ENCODE results near the gene SSBP3. TPM values are rescaled to one million over a fixed set of nuclear protein-coding genes. Genes with fewer than 3 reads are reported as not detected.

The SSBP3 gene
- total and polyA plus RNA-seq, 9 donors: 41.2 to 247 (median 156) TPM

- Histone ChIP-seq H3K27me3 (no peaks in the 10 kb centered on the region), H3K4me1 (ENCODE audit: insufficient read depth) (peaks cover 23% of the 10 kb centered on the region), H3K27ac (peak overlapping the region in 1 of 2 donors; percentile 68), H3K9me3 (no peaks in the 10 kb centered on the region), H3K4me3 (peak overlapping the region; percentile 98), H3K36me3 (no peaks in the 10 kb centered on the region)
- intact Hi-C loops (cut with DNase I): loop anchor here (5.0 to 10.0 kb wide), 8 partner anchors 51 to 338 kb away; no protein-coding TSS in a partner anchor
- DNase-seq: no peak
- no peak for TF ChIP-seq EP300 (IDR thresholded peaks at IDR 0.05)
- no peak for TF ChIP-seq POLR2A (IDR thresholded peaks at IDR 0.05)
- TF ChIP-seq, protein P1, sequence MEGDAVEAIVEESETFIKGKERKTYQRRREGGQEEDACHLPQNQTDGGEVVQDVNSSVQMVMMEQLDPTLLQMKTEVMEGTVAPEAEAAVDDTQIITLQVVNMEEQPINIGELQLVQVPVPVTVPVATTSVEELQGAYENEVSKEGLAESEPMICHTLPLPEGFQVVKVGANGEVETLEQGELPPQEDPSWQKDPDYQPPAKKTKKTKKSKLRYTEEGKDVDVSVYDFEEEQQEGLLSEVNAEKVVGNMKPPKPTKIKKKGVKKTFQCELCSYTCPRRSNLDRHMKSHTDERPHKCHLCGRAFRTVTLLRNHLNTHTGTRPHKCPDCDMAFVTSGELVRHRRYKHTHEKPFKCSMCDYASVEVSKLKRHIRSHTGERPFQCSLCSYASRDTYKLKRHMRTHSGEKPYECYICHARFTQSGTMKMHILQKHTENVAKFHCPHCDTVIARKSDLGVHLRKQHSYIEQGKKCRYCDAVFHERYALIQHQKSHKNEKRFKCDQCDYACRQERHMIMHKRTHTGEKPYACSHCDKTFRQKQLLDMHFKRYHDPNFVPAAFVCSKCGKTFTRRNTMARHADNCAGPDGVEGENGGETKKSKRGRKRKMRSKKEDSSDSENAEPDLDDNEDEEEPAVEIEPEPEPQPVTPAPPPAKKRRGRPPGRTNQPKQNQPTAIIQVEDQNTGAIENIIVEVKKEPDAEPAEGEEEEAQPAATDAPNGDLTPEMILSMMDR (IDR thresholded peaks at IDR 0.05): no peak
- 15 to 30% (median 28%) methylated on average over 7 of the region's 7 CpGs for WGBS, 3 donors
These were observed 3.3 kb downstream of the SSBP3 start for GRCh38 chr1:54402896-54403295.

DNA sequence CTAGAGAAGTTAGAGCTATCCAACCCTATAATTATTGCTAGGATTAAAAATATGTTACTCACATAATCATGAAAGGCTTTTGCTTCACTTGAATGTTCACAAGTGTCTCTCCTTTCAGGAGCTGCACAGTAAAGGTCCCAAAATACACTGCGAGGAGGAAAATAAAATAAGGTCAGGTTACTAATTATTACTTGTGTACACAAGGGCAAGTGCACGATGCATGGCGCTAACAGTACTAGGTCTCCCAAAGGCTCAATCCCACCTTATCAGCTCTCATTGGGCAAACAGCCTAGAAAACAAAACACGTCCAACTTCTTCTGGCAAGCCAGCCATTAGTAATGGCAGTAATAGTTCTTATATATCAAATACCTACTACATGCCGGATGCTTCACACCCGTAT lies 4.4 kb downstream of the SSBP3 start:
- no peak for DNase-seq
- no peaks in the 10 kb centered on the region for H3K27me3 ChIP-seq
- intact Hi-C loops (cut with DNase I): loop anchor here (5.0 to 10.0 kb wide), 8 partner anchors 49 to 337 kb away; no protein-coding TSS in a partner anchor
- no peaks in the 10 kb centered on the region for H3K9me3 ChIP-seq
- peaks cover 30% of the 10 kb centered on the region for H3K4me1 ChIP-seq (ENCODE audit: insufficient read depth)
- no peak overlapping the region for H3K27ac ChIP-seq
- H3K36me3 ChIP-seq: no peaks in the 10 kb centered on the region
- 23 to 38% (median 36%) methylated on average over 6 of the region's 6 CpGs for WGBS, 3 donors
- H3K4me3 ChIP-seq: no peak overlapping the region
- TF ChIP-seq, protein P1 (IDR thresholded peaks at IDR 0.05): no peak
- no peak for TF ChIP-seq EP300 (IDR thresholded peaks at IDR 0.05)
- no peak for TF ChIP-seq POLR2A (IDR thresholded peaks at IDR 0.05)

- intact Hi-C loops (cut with DNase I): loop anchor here (5.0 to 10.0 kb wide), 8 partner anchors 48 to 336 kb away; no protein-coding TSS in a partner anchor
- H3K27ac ChIP-seq: no peak overlapping the region
- H3K27me3 ChIP-seq: no peaks in the 10 kb centered on the region
- no peak for DNase-seq
- WGBS, 3 donors: 86 to 93% (median 89%) methylated on average over 2 of the region's 2 CpGs
- TF ChIP-seq, protein P1 (IDR thresholded peaks at IDR 0.05): no peak
- TF ChIP-seq EP300 (IDR thresholded peaks at IDR 0.05): no peak
- no peak for TF ChIP-seq POLR2A (IDR thresholded peaks at IDR 0.05)
- H3K4me1 ChIP-seq (ENCODE audit: insufficient read depth): peaks cover 32% of the 10 kb centered on the region
- no peak overlapping the region for H3K4me3 ChIP-seq
- H3K9me3 ChIP-seq: no peaks in the 10 kb centered on the region
- H3K36me3 ChIP-seq: no peaks in the 10 kb centered on the region
These were observed 5.9 kb downstream of the SSBP3 start for GRCh38 chr1:54400329-54400728.

DNA sequence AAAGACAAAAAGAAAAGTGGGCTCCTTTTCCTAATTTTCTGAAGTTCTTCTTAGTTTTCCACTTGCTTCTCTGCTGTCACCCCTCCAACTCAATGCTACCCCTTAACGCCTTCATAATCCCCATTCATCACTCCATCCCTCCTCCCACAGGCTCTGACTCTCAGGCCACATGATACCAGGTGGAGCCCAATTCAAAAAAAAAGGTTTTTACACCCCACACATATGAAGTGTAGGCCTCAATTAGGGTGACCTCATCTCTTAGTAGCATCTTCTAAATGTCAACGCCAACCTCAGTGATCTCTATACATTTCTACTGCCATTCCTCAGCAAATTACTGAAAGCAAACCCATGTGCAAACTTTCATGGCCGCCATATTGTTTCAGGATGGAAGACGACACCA lies 6.4 kb downstream of the SSBP3 start:
- Histone ChIP-seq H3K4me3 (no peak overlapping the region), H3K4me1 (ENCODE audit: insufficient read depth) (peaks cover 34% of the 10 kb centered on the region), H3K9me3 (no peaks in the 10 kb centered on the region), H3K36me3 (no peaks in the 10 kb centered on the region), H3K27ac (no peak overlapping the region), H3K27me3 (no peaks in the 10 kb centered on the region)
- no peak for DNase-seq
- TF ChIP-seq, protein P1 (IDR thresholded peaks at IDR 0.05): no peak
- TF ChIP-seq EP300 (IDR thresholded peaks at IDR 0.05) (no peak), POLR2A (IDR thresholded peaks at IDR 0.05) (no peak)
- WGBS, 3 donors: 92 to 95% (median 95%) methylated on average over 4 of the region's 4 CpGs
- intact Hi-C loops (cut with DNase I): loop anchor here (5.0 to 10.0 kb wide), 8 partner anchors 47 to 335 kb away; no protein-coding TSS in a partner anchor
